DMS114 treated with DMSO at 0.1 percent for 48 hours (cell line): ENCODE results near the gene POLD3.

ENCODE experiments used
- DNase-seq: peaks from one replicate; lab custom pipeline; 2025; ENCODE audit not compliant: unreplicated experiment; lab: John Stamatoyannopoulos, UW

Gene POLD3

GRCh38 chr11:74672332-74672955, 80.1 kb downstream of the POLD3 start:
- DNase-seq: no peak

GRCh38 chr11:74672956-74673692, 80.7 kb downstream of the POLD3 start:
- no peak for DNase-seq

- DNase-seq: no peak
These were observed 81.4 kb downstream of the POLD3 start for GRCh38 chr11:74673693-74674360.

GRCh38 chr11:74675761-74676160, 83.4 kb downstream of the POLD3 start:
- DNase-seq: no peak

DNA sequence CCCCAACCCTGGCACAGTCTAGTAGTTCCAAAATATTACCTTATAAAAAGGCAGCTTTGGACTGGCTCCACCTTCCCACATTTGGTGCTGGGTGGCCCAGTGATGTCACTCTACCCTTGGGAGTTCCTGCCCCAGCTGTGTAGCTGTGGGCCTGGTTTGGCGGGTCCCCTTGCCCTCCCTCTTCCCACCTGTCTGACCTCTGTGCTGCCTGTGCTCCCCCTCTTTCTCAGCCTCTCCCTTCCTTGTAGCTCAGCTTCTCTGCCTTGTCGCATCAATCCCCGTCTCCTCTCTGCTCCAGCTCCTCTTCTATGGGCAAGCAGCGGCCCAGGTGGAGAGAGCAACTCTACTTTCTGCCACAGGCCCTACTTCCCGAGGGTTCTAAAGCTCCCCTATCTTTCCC, 84.2 kb downstream of the POLD3 start:
- DNase-seq: no peak

- DNase-seq: no peak
These were observed 84.7 kb downstream of the POLD3 start for GRCh38 chr11:74677131-74677530.

DNA sequence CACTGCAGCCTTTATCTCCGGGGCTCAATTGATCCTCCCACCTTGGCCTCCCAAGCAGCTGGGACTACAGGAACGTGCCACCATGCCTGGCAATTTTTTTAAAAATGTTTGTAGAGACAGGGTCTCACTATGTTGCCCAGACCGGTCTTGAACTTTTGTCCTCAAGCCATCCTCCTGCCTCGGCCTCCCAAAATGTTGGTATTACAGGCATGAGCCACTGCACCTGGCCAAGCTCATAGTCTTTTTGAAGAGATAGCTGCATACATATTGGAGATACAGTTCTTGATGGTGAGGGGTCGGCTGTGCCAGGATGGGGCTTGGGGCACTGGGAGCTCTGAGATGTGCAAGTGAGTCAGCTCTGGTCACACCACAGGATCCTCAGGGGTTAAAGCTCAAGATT, 85.7 kb downstream of the POLD3 start:
- no peak for DNase-seq

GRCh38 chr11:74678591-74679512, 86.5 kb downstream of the POLD3 start:
- no peak for DNase-seq

- DNase-seq: no peak
These were observed 87.1 kb downstream of the POLD3 start for GRCh38 chr11:74679513-74679865.

GRCh38 chr11:74680035-74680671, 87.8 kb downstream of the POLD3 start:
- no peak for DNase-seq

DNA sequence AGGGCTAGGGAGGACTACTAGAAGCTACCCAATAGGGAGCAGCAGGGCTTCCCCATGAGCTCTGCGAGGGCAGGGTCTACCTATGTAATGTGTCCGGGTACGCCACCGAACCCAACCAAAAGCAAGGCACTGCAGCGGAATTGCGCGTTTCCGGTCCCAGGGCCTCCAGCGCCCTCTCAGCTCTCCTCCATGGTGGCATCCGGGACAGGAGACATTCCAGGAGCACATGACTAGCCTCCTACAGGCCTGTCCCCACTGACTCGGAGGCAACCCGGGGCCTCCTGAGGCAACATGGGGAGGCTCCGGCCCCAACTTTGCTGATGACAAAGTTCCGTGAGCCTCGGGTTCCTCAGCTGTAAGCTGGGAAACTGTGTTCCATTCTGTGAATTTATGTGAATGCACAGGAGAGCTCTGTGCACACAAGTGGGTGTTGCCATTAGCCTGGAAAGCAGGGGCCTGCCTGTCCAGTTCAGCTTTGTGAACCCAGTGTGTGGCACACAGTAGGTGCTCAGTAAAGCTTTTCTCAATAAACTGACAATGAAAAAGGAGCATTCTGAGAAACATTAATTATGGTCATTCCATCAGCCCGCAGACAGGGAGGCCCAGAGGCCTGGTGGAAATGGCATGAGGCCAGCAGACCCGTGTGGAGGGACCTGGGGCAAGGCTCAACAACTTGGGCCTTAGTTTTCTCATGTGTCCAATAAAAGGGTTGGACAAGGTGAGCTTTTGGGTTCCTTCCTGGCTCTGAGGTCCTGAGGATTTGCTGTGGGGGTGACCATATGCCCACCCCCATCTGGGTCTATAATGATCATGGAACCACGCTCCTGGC, 88.5 kb downstream of the POLD3 start:
- no peak for DNase-seq

DNA sequence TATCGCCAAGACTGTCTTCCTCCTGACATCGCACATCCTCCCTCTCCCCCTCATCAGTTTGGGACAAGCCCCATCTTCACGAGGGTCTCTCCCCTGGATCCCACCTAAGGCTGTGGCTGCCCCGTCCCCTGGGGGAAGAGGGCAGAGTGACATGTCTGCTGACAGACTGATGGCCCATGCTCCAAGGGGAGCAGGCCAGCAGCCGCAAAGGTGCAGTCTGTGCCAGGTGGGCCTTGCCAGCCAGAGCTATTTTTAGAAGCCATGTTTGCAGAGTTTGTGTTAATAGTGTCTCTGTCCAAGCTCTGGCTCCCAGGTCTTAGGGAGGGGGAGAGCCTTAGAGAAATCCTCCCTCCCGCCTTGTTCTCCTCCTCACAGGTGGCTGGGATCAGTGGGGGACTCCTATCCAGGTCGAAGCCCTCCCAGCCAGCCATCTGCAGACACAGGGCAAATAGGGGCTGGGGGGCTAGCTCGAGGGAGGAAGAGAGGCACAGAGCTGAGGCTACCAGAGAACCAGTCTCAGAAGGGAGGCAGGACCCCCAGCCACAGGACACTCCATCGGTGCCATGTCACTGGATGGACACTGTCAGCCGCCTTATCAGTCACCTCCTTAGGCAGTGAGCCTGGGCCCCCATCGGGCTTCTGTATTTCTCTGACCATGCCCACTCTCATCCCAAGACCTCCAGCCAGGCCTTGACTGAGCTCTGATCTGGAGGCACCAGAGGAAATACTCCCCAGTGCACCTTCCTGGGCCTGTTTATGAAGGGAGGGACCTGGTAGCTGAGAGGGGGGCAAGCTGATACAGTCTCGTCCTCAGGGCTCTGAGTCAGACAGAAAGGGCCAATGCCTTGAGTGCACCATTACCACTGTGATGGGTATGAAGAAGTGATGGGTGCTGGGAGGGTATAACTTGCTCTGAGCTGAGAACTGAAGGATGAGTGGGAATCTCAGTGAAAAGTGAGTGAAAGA, 89.6 kb downstream of the POLD3 start:
- no peak for DNase-seq

DNA sequence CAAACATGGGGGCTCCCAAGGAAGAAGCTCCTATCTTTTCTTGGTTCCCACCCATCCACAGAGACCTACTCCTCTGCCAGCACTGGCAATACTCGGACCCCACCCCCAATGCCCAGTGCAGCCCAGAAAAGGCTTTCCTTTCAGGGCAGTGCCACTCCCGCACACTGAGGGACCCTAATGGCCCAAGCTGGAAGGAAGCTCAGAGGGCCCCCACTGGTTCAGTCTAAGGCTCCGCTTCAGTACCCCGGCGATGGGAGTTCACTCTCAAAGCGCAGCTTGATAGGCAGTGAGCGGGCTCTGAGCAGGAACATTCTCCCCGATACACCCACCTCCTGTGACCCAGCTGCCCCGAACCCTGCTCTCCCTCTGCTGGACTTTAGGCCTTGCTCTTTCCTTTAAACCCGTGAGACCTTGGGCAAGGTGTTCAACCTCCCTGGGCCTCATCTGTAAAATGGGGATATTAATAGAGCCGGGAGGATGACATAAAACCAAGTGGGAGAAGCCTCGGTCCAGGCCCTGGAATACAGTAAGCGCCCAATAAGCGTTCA, 90.4 kb downstream of the POLD3 start:
- no peak for DNase-seq

- DNase-seq: no peak
These were observed 91.0 kb downstream of the POLD3 start for GRCh38 chr11:74683279-74683871.

- DNase-seq: no peak
These were observed 91.6 kb downstream of the POLD3 start for GRCh38 chr11:74683941-74684481.

DNA sequence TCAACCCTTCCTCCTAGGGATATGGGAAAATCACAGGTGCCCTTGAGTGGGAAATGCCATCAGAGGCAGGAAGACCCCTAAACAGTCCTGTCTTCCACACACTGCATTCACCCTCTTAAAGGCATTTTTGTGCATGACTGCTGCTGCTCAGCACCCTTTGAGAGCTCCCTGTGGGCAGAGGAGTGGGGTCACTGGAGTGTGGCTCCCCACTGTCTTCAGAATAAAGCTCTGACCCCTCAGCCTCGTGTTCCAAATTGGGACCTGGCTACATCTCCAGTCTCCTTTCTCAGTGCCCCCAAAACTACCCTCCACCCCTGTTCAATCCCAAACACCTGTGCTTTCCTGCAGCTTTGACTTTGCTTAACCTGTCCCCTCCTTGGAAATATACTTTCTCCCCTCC, 92.3 kb downstream of the POLD3 start:
- DNase-seq: no peak

GRCh38 chr11:74685338-74685737, 93.0 kb downstream of the POLD3 start:
- DNase-seq: no peak

- no peak for DNase-seq
These were observed 93.5 kb downstream of the POLD3 start for GRCh38 chr11:74685905-74686304.
